ENCODE data around the gene MME.

The MME gene

GRCh38 chr3:155149494-155149893 lies 69.4 kb downstream of the MME start:
- DNase-seq: no peak

GRCh38 chr3:155153242-155154186 lies 73.4 kb downstream of the MME start:
- DNase-seq: no peak

- no peak for DNase-seq
These were observed 74.1 kb downstream of the MME start for GRCh38 chr3:155154255-155154654.

- no peak for DNase-seq
These were observed 78.4 kb downstream of the MME start for GRCh38 chr3:155158346-155159037.

- no peak for DNase-seq
These were observed 79.2 kb downstream of the MME start for GRCh38 chr3:155159301-155159700.

GRCh38 chr3:155161640-155162292 lies 81.6 kb downstream of the MME start:
- no peak for DNase-seq

GRCh38 chr3:155164306-155164705 lies 84.2 kb downstream of the MME start:
- DNase-seq: no peak

- DNase-seq: no peak
These were observed 86.3 kb downstream of the MME start for GRCh38 chr3:155166441-155166840.

GRCh38 chr3:155169197-155169596 lies 89.1 kb downstream of the MME start:
- DNase-seq: no peak

- DNase-seq: no peak
These were observed 93.7 kb downstream of the MME start for GRCh38 chr3:155173771-155174170.

- no peak for DNase-seq
These were observed 98.8 kb downstream of the MME start for GRCh38 chr3:155178810-155179436.

GRCh38 chr3:155179437-155179827 lies 99.3 kb downstream of the MME start:
- DNase-seq: no peak

GRCh38 chr3:155179966-155180757 lies 100.0 kb downstream of the MME start:
- no peak for DNase-seq

- no peak for DNase-seq
These were observed 102.3 kb downstream of the MME start for GRCh38 chr3:155182467-155182866.

GRCh38 chr3:155184011-155184410 lies 103.9 kb downstream of the MME start:
- no peak for DNase-seq

GRCh38 chr3:155185631-155186071 lies 105.5 kb downstream of the MME start:
- peak; percentile 44 for DNase-seq

GRCh38 chr3:155188031-155188430 lies 107.9 kb downstream of the MME start:
- DNase-seq: peak; percentile 11

GRCh38 chr3:155189478-155189877 lies 109.4 kb downstream of the MME start:
- DNase-seq: no peak

- no peak for DNase-seq
These were observed 110.6 kb downstream of the MME start for GRCh38 chr3:155190691-155191090.

GRCh38 chr3:155192957-155193746 lies 113.0 kb downstream of the MME start:
- no peak for DNase-seq

GRCh38 chr3:155193868-155194267 lies 113.7 kb downstream of the MME start:
- DNase-seq: no peak
